ENCODE results near the gene MAST4.

MAST4 gene

GRCh38 chr5:66826696-66827095 lies 230.5 kb downstream of the MAST4 start:
- DNase-seq (ENCODE audit: low read depth), result no peak
- no peak for TF ChIP-seq CTCF (IDR thresholded peaks at IDR 0.05; ENCODE audit: insufficient read depth, low read depth, low read length, missing control alignments)
- no peak overlapping the region for H3K4me3 ChIP-seq (ENCODE audit: low read depth, low read length)

- no peak overlapping the region for H3K4me3 ChIP-seq (ENCODE audit: low read depth, low read length)
- TF ChIP-seq CTCF (IDR thresholded peaks at IDR 0.05; ENCODE audit: insufficient read depth, low read depth, low read length, missing control alignments), result no peak
- DNase-seq (ENCODE audit: low read depth), result no peak
Measured at GRCh38 chr5:66828046-66828547, 231.9 kb downstream of the MAST4 start.

DNA sequence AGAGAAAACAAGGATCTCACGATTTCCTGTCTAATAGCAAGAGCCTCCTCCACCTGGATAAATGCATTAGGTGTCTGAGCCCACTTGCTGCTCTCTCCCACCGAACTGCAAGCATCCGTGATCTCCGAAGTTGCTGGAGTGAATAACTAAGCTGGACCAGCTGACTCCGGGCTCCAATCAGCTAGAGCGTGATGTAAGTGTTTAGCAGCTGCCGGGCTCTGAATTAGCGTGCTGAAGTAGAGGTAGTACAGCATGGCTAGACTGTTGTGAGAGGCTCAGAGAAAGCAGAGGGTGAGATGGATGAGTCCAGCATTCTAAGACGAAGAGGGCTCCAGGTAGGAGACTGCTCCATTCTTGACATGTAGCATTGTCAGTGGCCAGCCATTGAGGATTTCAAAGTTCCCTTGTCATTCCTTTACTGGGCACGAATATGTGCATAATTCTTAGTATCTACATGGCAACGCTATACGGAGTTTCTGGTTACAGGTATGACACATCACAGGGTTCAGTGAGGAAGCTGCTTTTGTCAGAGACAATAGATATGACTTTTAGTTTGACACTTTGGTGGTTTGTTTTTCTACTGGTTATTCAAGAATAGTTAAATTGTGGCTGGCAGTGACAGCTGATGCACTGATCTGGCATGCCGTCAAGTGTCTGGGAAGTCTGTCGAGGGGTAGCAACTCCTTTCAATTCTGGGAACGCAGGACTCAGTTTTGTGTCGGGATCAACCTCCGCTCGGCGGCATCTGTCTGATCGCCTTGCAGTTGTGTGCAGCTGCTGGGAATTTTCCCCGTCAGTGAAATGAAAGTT lies 232.6 kb downstream of the MAST4 start:
- no peak for DNase-seq (ENCODE audit: low read depth)
- H3K4me3 ChIP-seq (ENCODE audit: low read depth, low read length), result no peak overlapping the region
- TF ChIP-seq CTCF (IDR thresholded peaks at IDR 0.05; ENCODE audit: insufficient read depth, low read depth, low read length, missing control alignments), result no peak

DNA sequence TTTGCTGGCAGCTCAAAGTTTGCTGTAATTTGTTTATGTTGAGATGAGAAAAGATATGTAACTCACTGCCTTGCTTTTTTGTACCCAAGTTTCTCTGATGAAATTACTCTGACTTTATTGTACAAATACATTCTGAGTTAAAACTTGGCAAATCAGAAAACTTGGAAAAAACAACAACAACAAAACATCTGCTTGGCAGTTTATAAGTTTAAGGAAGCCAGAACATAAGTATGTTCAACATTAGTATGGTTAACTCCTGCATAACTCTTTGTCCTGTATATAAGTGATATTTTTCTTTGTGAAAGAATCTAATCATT lies 233.1 kb downstream of the MAST4 start:
- DNase-seq (ENCODE audit: low read depth), result no peak
- no peak overlapping the region for H3K4me3 ChIP-seq (ENCODE audit: low read depth, low read length)
- no peak for TF ChIP-seq CTCF (IDR thresholded peaks at IDR 0.05; ENCODE audit: insufficient read depth, low read depth, low read length, missing control alignments)

GRCh38 chr5:66829826-66830225 lies 233.6 kb downstream of the MAST4 start:
- no peak for DNase-seq (ENCODE audit: low read depth)
- no peak overlapping the region for H3K4me3 ChIP-seq (ENCODE audit: low read depth, low read length)
- no peak for TF ChIP-seq CTCF (IDR thresholded peaks at IDR 0.05; ENCODE audit: insufficient read depth, low read depth, low read length, missing control alignments)

DNA sequence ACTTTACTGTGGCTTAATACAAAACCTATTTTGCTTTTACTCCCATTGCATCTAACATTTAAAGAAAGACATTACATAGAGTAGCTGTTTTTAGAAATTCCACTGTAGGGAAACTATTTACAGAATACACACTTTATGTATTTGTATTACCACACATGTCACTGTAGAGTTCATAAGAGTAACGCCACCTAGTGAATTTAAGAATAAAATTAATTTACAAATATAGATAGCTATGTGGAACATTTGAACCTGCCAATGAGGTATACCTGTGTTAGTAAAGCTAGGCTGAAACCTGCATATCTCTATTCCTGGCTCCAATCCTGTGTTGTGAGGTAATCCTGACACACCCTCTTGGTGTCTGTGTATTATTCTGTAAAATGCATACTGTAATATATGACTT lies 234.4 kb downstream of the MAST4 start:
- no peak for DNase-seq (ENCODE audit: low read depth)
- TF ChIP-seq CTCF (IDR thresholded peaks at IDR 0.05; ENCODE audit: insufficient read depth, low read depth, low read length, missing control alignments), result no peak
- no peak overlapping the region for H3K4me3 ChIP-seq (ENCODE audit: low read depth, low read length)

Data from GM12865 (cell line).